Fibroblast of mammary gland (primary cell): ENCODE data around the gene DPP8.
A peak's percentile ranks its signal among the peaks of the same experiment; 100 is the strongest.

ENCODE experiments used
- DNase-seq: peaks from one replicate; pipeline ENCODE4 v3.0.0-alpha.2; 2010; ENCODE audit warnings: low read depth
- H3K4me3 ChIP-seq: 2 replicates; pipeline ENCODE4 v1.5.1; 2011; ENCODE audit warnings: low read depth, mild to moderate bottlenecking, low read length, moderate library complexity; ENCODE audit not compliant: control insufficient read depth
- CTCF ChIP-seq: conservative IDR thresholded peaks from 2 replicates; pipeline ENCODE4 v1.5.1; 2011; ENCODE audit warnings: low read depth, low read length, inconsistent platforms; ENCODE audit not compliant: control insufficient read depth, insufficient read depth

Gene DPP8

GRCh38 chr15:65412556-65412955 is 104.9 kb downstream of the DPP8 start:
- DNase-seq = peak; percentile 58
- H3K4me3 ChIP-seq = no peak overlapping the region
- TF ChIP-seq CTCF = no peak

- peak; percentile 56 for DNase-seq
These were observed 105.9 kb downstream of the DPP8 start for GRCh38 chr15:65411465-65412071.

GRCh38 chr15:65410972-65411371 is 106.5 kb downstream of the DPP8 start:
- DNase-seq = no peak
- no peak overlapping the region for H3K4me3 ChIP-seq
- TF ChIP-seq CTCF = no peak

More at GRCh38 chr15:65411465-65412071, 105.9 kb downstream of the DPP8 start:
- H3K4me3 ChIP-seq = no peak overlapping the region
- no peak for TF ChIP-seq CTCF

- TF ChIP-seq CTCF = no peak
- no peak for DNase-seq
- no peak overlapping the region for H3K4me3 ChIP-seq
These were observed 107.5 kb downstream of the DPP8 start for GRCh38 chr15:65410036-65410435.

GRCh38 chr15:65409036-65409631 is 108.4 kb downstream of the DPP8 start:
- TF ChIP-seq CTCF = peak; percentile 9
- DNase-seq = peak; percentile 100
- no peak overlapping the region for H3K4me3 ChIP-seq

- TF ChIP-seq CTCF = no peak
- H3K4me3 ChIP-seq = no peak overlapping the region
- DNase-seq = peak; percentile 38
These were observed 109.0 kb downstream of the DPP8 start for GRCh38 chr15:65408324-65409035.
